ENCODE results near the gene ZRSR2.
"Not testable (repeated sequence)": the region's sequence is repeated elsewhere in the genome, so short reads cannot be mapped to it uniquely, and the experiment has no call there.

The ZRSR2 gene, protein sequence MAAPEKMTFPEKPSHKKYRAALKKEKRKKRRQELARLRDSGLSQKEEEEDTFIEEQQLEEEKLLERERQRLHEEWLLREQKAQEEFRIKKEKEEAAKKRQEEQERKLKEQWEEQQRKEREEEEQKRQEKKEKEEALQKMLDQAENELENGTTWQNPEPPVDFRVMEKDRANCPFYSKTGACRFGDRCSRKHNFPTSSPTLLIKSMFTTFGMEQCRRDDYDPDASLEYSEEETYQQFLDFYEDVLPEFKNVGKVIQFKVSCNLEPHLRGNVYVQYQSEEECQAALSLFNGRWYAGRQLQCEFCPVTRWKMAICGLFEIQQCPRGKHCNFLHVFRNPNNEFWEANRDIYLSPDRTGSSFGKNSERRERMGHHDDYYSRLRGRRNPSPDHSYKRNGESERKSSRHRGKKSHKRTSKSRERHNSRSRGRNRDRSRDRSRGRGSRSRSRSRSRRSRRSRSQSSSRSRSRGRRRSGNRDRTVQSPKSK

DNA sequence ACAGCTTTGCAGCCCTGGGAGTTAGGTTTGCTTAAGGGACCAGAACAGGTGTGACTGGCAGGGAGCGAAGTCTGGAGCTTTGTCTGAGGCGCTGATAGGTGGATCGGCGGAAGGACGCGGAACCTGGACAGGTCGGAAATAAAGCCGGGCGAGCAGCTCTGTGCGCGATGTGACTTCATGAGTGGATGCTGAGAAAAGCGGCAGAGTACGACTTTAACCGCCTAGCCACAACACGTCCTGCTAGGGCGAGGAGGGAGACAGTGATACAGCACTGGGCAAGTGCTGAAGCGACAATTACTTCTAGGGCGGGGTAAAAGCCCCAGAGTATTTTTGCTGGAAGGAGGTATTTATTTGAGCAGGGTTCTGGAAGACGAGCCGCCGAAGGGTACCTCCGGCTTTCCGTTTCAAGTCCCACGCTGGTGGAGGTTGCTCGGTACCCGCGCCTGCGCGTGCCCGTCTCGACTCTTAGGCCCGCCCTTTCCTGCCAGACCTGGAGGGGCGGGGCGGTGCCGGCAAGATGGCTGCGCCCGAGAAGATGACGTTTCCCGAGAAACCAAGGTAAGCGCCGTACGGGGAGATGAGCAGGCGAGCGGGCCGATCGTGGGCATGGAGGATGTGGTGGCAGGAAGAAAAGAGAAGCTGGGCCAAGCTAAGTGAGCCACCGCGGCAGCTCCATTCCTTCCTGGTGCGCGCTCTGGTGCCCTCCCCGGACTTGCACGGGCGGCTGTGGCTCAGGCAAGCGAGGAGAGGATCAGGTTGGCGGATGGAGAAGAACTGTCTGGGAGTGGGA, at the start of gene ZRSR2:
TSS of gene ZRSR2 (plus strand) at position 506 of the 790 bp plus-strand sequence. CDS start at position 518, 12 bp downstream.
- peak; percentile 89 for DNase-seq (ENCODE audit: low read depth)

DNA sequence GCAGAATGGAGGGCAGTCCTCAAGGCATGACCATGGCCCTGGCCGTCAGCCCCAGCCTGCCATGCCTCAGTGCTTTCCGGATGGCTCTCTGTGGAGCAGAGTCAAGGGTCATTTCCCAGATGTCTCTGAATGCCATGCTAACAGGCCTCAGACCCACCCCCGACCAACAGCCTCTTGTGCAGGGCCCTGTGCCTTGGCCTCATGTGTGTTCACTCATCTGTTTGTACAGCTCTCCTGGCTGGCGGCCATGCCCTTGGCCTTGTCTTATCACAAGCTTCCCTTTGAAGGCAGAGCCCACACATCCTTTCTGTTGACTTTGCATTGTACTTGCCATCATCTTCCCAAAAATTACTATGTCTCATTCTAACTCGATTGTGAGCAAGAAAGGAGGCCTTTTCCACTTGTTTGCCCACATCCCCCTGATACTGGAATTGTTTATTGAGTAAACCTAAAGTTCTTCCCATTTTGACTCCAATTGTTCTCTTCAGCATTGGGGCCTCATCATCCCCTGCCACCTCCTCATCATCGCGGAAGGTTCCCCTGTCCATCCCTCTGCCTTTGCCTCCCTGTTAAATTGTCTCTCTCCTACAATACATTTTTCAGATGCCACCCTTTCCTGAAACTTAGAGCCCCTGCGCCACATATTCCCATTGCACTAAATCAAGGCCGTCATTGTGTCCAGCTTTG, 46.0 kb upstream of the ZRSR2 start:
- DNase-seq (ENCODE audit: low read depth), result no peak

DNA sequence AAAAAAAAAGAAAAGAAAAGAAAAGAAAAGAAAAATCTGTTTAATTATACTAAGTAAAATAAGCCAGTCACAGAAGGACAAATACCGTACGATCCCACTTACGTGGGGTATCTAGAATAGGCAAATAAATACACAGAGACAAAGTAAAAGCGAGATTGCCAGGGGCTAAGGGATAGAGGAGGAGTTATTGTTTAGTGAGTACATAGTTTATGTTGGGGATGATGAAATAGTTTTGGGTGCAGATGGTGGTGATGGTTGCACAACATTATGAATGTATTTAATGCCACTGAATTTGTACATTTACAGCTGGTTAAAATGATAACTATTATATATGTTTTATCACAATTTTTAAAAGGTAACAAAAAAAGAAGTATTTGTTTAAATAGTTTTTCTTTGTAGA, 45.1 kb upstream of the ZRSR2 start:
- no peak for DNase-seq (ENCODE audit: low read depth)

DNA sequence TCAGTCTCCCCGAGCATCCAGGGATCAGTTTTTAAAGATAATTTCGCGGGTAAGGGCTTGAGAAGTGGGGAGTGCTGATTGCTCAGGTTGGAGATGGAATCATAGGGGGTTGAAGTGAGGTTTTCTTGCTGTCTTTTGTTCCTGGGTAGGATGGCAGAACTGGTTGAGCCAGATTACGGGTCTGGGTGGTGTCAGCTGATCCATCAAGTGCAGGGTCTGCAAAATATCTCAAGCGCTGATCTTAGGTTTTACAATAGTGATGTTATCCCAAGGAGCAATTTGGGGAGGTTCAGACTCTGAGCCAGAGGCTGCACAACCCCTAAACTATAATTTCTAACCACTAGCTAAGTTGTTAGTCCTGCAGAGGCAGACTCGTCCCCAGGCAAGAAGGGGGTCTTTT, 43.6 kb upstream of the ZRSR2 start:
- not testable (repeated sequence) for DNase-seq (ENCODE audit: low read depth)

DNA sequence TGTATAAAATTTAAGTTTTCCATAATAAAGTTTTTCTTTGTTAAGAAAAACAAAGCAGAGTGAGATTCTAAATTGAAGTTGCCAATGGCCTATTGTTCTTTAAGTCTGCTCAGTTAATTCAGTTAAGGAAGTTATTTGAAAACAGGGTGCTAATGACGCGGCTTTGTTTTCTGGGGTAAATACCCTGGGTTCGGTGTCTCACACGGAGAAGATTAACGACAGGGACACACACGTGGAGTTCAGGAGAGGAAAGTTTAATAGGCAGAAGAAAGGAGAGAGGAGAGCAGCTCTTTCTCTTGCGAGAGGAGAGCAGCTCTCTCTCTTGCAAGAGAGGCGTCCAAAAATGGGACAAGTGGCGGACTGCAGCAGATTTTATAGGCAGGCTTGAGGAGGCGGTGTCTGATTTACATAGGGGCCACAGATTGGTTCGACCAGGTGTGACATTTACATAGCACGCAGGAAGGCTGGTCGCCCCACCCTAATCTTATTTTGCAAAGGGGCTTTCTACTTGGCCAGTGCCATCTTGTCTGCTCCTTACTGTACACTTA, 42.6 kb upstream of the ZRSR2 start:
- DNase-seq (ENCODE audit: low read depth), result no peak

DNA sequence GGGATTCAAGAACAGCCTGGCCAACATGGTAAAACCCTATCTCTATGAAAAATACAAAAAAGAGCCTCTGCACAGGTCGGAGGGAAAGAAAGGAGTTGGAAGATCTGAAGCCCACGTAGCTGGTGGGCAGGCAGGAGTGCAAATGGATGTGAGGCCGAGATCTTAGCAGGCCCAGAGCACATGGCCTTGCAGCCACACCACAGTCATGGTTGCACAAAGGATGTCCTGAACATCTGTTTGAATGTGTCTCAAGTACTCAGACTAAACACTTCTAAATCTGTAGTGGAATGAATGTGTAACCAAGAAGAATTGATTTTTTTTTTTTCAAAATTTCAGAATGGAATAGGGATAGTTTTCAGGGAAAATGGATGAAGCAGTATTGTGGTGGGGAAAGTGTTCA, 41.4 kb upstream of the ZRSR2 start:
- no peak for DNase-seq (ENCODE audit: low read depth)

DNA sequence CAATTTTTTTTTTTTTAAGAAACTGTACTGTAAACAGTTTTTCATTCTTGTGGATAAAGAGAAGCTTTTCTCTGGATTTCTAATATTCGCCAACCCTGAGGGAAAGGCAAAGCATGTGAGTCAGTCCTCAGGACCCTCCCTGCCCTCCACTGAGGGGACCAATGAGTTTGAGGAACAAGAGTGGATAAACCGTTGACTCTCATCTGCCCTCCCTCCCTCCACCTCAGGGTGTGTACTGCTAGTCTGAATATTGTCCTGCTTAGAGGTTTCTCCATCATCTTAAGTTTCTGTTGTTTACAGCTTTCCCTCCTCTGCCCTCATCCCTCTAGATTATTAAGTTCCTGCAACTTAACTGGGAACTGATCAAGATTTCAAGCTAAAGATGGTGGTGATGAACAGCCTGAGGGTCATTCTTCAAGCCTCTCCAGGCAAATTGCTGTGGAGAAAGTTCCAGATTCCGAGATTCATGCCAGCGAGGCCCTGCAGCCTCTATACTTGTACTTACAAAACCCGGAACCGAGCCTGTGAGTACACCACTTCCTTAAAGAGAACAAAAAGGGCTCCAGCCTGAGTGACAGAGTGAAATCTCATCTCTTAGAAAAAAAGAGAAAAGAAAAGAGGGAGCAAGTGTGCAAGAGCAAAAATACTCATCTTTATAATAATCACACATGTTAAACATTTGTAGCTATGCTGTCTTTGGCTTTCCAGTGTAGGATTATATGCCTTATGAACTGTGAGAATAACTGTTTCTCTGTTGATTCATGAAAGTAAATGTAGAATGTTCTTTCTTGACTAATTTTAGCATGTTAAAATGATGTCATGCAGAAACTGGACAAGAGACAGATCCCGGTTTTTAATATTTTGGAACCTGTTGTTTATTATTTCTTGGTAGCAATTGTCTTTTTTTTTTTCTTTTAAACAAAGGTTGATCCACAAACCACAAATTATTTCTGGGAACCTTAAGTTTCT, 40.4 kb upstream of the ZRSR2 start:
- DNase-seq (ENCODE audit: low read depth), result no peak

DNA sequence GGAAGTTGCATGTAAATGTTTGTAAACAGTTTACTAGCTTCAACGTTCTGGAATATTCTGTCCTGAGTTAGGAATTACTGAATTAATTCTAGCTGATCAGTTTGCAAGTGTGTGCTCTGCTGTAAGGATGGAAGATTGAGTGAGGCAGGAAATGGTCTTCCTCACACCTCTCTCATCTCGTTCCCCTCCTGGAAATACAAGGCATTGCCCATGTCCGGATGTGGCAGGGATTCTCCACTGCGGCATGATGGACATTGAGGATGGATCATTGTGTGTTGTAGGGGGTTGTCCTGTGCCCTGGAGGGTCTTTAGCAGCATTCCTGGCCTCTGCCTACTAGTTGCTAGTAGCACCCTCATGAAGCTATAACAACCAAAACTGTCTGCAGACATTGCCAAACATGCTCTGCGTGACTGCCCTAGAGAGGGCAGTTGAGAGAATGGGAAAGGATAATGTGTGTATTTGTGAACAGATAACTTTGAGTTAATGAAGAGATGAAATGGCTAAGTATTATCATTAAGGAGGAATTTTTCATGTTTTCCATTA, 39.6 kb upstream of the ZRSR2 start:
- DNase-seq (ENCODE audit: low read depth), result no peak

DNA sequence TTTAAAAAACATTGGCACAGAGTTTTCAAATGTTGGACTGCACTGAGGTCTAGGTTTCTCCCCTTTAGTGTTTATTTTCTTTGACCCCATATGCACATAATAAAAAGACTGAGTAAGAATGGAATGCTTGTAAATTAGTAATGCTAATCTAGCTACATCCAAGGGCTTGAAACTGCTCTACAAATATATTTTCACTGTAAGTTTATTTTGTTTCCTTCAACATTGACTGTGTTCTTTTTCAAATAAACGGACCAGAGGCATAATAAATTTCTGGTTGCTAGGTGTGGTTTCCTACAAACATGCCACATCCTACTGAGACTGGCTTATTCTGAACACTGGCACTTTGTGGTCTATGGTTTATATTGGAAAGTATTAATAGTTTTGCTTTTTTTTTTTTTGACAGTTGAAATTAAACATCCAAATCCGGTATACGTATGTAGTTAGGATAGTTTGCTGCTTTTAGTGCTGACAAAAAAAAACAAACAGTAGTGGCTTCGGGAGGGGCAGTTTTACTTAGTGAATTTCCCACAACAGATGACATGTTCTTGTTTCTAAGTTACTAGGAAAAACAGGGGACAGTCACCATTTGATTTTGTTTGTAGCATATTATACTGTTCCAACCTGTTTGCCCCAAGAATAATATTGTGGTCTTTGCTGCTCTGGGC, 39.0 kb upstream of the ZRSR2 start:
- DNase-seq (ENCODE audit: low read depth), result no peak

DNA sequence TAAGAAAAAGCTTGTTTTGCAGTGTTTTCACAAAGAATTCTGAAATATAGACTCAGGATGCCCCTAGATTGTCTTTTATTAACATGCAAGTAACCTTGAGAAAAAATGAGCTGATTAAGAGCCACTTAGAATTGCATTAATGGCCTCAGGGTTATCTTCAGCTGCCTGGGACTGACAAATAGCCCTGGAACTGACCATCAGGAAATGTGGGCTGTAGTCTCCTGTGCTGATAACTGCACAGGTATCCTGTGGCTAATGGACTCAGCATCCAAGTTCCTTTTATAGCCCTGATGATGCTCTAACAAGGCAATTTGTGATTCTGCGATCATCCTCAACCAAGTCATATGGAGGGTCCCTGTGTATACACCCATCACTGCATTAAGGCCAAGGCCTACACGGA, 35.2 kb upstream of the ZRSR2 start:
- no peak for DNase-seq (ENCODE audit: low read depth)

DNA sequence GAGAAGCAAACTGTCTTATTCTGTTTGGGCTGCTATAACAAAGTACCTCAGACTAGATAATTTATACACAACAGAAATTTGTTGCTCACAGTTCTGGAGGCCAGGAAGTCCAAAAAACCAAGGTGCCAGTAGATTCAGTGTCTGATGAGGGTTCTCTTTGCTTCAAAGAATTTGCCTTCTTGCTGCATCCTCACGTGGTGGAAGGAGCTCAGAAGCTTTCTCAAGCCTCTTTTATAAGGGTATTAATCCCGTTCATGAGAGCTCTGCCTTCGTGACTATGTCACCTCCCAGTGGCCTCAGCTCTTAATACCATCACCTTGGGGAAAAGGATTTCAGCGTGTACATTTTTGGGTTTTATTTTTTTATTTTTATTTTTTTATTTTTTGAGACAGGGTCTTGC, 32.1 kb upstream of the ZRSR2 start:
- no peak for DNase-seq (ENCODE audit: low read depth)

DNA sequence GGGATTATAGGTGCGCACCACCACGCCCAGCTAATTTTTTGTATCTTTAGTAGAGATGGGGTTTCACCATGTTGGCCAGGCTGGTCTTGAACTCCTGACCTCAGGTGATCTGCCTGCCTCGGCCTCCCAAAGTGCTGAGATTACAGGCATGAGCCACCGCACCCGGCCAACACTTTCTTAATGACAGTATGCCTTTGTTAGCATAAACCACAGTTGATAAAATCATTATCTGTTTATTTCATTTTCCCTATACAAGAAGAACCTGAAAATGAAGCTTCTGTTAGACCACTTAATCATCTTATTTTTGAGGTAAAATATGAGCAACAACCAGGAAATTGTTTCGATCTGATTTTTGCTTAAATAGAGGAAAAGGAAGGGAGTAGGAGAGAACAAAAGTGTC, 30.4 kb upstream of the ZRSR2 start:
- DNase-seq (ENCODE audit: low read depth), result not testable (repeated sequence)

DNA sequence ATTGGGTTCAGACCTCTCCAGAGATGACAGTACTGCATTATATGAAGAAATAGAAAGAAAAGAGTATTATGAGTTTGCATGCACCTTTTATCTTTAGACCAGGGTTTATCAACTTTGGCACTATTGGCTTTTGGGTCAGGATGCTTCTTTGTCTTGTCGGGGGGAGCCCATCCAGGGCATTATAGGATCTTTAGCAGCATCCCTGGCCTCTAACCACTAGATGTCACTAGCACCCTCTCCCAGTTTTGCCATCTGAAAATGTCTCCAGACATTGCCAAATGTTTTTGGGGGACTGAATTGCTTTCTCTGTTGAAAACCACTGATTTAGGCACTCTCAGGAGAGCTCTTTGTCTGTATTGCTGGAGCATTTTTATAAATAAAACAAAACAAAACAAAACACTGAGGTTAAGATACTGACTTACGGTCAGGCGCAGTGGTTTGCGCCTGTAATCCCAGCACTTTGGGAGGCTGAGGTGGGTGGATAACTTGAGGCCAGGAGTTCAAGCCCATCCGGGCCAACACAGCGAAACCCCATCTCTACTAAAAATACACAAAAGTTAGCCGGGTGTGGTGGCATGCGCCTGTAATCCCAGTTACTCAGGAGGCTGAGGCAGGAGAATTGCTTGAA, 28.6 kb upstream of the ZRSR2 start:
- DNase-seq (ENCODE audit: low read depth), result peak; percentile 37

DNA sequence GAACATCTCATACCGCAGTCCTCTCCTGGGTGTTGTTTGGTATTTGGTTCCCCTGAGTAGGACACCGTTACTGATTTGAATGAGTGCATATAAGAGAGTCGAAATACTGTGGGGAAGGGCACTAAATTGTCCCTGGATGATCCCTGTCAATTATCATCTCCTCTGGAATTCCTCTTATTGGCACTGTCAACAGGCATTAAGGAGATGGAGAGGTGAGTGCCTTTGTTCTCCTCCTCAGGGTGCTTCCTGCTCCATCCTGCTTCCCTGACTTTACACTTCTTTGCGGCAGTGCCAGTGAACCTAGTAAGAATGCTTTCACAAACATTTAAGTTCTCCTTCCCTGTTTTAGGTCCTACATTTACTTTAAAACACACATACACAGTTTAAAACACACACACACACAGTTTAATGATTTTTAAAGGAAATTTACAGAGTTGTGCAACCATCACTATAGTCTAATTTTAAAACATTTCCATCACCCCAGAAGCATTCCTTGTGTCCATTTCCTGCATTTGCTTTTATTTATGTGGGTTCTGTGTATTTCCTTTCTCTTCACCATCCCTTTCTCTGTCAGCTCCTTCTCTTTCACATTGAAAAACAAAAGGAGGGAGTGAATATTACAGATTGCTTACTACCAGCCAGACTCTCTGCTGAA, 20.9 kb upstream of the ZRSR2 start:
- no peak for DNase-seq (ENCODE audit: low read depth)

DNA sequence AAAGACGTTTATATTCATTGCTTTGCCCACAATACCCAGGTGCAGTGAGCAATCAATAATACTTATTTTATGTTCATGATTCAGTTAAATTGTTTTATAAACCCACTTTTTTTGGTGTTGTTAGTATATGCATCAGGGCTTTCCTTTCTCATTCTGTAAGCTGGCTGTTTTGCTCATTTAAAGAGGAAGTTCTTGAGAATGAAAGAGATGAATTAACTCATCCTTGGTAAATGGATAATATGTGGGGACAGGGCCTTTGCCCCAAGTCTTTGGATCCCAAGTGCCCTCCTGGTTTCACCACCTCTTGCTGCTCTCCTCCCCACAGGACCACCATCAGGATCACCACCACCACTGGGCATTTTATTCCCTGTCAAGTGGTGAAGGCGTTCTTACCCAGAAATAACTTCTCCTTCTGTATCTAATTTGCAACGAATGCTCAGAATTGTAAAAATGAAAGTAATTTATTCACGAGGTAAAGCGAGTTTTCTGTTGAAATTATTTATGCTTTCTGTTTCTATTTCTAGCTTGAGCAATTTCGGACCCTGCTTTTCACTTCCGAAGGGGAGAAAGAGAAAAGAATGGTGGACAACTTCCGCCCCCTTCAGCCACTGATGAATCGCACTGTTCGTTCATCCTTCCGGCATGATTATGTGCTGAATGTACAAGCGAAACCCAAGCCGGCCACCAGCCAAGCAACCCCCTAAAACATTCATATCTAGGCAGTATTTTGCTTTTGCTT, 8.2 kb upstream of the ZRSR2 start:
- DNase-seq (ENCODE audit: low read depth), result no peak

DNA sequence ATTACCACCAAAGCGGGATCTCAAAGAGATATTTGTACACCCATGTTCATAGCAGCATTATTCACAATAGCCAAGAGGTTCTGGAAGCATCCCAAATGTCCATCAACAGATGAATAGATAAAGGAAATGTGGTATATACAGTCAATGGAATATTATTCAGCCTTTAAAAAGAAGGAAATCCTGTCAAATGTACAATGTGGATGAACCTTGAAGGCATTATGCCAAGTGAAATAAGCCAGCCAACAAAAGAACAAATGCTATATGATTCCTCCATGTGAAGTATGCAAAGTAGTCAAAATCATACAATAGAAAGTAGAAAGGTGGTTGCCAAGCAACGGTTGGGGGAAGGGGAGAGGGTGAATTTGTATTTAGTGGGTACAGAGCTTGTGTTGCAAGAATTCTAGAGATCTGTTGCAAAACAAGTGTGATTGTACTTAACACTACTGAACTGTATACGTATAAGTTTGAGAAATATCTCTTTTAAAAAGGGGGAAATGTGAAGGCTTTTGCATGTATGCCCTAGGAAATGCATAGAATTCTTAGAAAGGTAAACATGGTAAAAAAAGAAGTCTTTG, 5.0 kb upstream of the ZRSR2 start:
- no peak for DNase-seq (ENCODE audit: low read depth)

DNA sequence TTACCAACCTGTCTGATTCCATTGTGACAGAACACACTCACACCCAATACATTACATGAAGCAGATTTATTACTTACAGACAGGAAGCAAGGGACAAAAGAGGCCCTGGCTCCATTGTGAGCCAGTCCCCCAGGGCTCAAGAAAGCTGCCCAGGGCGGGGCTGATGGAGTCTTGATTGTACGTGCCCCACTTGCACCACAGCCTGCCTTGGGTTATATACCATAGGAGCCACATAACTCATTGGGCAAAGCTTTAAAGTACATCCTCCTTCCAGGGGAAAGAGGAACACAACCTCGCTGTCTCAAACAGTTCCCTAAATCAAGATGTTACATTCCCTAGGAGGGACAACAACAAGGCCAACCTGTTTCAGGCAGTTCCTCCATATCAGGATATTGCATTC, 3.4 kb upstream of the ZRSR2 start:
- no peak for DNase-seq (ENCODE audit: low read depth)

DNA sequence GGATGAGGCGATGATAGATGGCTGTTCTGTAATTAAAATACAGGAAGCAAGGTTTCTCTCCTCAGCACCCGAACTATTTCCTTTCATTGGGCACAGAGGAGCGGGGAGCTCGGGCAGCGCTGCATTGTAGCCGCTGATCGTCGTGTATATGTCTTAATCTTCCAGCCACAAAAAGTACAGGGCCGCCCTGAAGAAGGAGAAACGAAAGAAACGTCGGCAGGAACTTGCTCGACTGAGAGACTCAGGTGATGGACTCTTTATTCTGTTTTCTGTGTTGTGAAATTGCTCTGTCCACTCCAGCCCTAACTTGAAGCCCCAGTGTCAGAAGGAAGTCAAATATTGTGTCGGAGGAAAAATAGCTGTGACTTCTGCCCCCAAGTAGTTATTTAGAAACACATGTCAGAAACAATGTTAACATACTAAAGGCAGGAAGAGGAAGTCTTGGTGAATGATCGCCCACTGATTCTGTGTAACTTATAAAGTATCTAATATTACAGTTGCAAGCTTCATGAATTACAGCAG, 546 bp downstream of the ZRSR2 start:
- DNase-seq (ENCODE audit: low read depth), result no peak
